ENCODE measurements around the gene ANXA11. TPM values are rescaled to one million over a fixed set of nuclear protein-coding genes. Genes with fewer than 3 reads are reported as not detected.

ANXA11 gene
- total RNA-seq, 1 experiment from 2014 or later, result 434 TPM

DNA sequence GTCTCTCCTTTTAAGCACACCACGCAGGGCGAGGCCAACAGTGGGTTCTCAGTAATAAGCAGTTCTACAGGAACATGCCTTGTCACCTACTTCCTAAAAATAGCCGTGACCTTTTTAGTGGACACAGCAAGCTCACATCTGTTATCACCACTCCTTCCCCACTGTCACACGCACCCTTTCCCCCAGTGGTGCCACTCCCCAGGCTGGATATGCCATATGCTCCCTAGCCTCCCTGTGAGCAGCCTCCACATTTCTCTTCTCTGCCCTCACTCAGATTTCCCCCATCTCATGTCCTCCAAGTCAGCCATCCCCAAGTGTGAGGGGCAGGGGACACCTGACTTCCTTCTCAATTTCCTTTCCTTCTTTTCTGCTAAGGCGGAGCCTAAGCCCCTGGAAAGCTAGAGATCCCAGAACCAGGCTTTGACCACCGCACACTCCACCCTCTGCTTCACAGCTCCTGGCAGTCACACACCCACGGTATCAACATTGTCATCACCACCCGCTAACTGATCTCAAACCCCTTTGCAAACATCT, 3.7 kb downstream of the ANXA11 start:
- Histone ChIP-seq H3K4me3 (ENCODE audit: low read length) (no peak overlapping the region), H2AFZ (ENCODE audit: low read length) (no peak overlapping the region), H3K27me3 (ENCODE audit: low read length) (no peaks in the 10 kb centered on the region), H4K20me1 (ENCODE audit: low read length) (peaks cover 75% of the 10 kb centered on the region), H3K36me3 (ENCODE audit: low read depth, low read length) (peaks cover 25% of the 10 kb centered on the region; the same call in 1 of the 2 replicates), H3K79me2 (ENCODE audit: low read length) (peaks cover 100% of the 10 kb centered on the region), H3K27ac (ENCODE audit: low read length) (no peak overlapping the region; the same call in 1 of the 2 replicates), H3K4me1 (ENCODE audit: insufficient read depth, low read length) (peaks cover 74% of the 10 kb centered on the region), H3K9me2 (replicated peaks; ENCODE audit: low read length) (no peaks in the 10 kb centered on the region), H3F3A (ENCODE audit: low read length, unreplicated experiment) (peaks cover 7% of the 10 kb centered on the region), H3K4me2 (ENCODE audit: low read length) (peak overlapping the region; percentile 28), H3K9ac (ENCODE audit: low read length) (no peak overlapping the region), H3K9me3 (ENCODE audit: low read length) (no peaks in the 10 kb centered on the region)
- CTCF ChIA-PET, result interaction anchor here (1.1 kb wide), 1 partner anchor 58 kb away, joined by 3 read pairs; no protein-coding TSS in a partner anchor
- BruUV-seq (replicated peaks), result no TSS peak
- intact Hi-C loops (cut with micrococcal nuclease), result no loop called here
- ATAC-seq (no peak), DNase-seq (no peak)
- POLR2A ChIA-PET (ENCODE audit: unreplicated experiment), result interaction anchor here (0.7 kb wide), 1 partner anchor 23 kb away, joined by 3 read pairs; no protein-coding TSS in a partner anchor
- no peak for TF ChIP-seq EZH2phosphoT487 (IDR thresholded peaks at IDR 0.05; ENCODE audit: borderline replicate concordance, low read length)
- TF ChIP-seq EZH2 (IDR thresholded peaks at IDR 0.05; ENCODE audit: low read length, unreplicated experiment), result no peak
- TF ChIP-seq, protein P1, sequence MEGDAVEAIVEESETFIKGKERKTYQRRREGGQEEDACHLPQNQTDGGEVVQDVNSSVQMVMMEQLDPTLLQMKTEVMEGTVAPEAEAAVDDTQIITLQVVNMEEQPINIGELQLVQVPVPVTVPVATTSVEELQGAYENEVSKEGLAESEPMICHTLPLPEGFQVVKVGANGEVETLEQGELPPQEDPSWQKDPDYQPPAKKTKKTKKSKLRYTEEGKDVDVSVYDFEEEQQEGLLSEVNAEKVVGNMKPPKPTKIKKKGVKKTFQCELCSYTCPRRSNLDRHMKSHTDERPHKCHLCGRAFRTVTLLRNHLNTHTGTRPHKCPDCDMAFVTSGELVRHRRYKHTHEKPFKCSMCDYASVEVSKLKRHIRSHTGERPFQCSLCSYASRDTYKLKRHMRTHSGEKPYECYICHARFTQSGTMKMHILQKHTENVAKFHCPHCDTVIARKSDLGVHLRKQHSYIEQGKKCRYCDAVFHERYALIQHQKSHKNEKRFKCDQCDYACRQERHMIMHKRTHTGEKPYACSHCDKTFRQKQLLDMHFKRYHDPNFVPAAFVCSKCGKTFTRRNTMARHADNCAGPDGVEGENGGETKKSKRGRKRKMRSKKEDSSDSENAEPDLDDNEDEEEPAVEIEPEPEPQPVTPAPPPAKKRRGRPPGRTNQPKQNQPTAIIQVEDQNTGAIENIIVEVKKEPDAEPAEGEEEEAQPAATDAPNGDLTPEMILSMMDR (conservative IDR thresholded peaks at IDR 0.05; ENCODE audit: low read depth, low read length), result no peak

DNA sequence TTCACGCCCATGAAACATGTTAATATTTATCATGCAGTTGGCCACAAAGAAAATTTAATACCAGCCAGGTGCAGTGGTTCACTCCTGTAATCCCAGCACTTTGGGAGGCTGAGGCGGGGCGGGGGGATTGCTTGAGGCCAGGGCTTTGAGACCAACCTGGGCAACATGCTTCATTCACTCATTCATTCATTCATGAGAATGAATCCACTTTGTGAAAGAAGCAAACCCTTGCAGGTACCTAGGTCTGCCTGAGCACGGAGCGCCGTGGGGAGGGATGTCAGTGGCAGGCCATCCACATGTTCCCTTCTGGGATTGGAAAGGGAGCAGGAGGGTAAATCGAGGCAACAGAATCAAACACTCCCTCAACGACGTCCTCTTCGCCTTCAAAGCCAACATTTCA, 4.7 kb downstream of the ANXA11 start:
- intact Hi-C loops (cut with micrococcal nuclease), result no loop called here
- CTCF ChIA-PET, result interaction anchor here (0.9 kb wide), 1 partner anchor 57 kb away, joined by 3 read pairs; no protein-coding TSS in a partner anchor
- H3K27me3 ChIP-seq (ENCODE audit: low read length), result no peaks in the 10 kb centered on the region

More for the DNA sequence above, 4.7 kb downstream of the ANXA11 start:
- no peak overlapping the region for H3K9ac ChIP-seq (ENCODE audit: low read length)
- POLR2A ChIA-PET (ENCODE audit: unreplicated experiment), result no interaction called here
- no peak for ATAC-seq
- H3K9me2 ChIP-seq (replicated peaks; ENCODE audit: low read length), result no peaks in the 10 kb centered on the region
- no peak overlapping the region for H3K4me3 ChIP-seq (ENCODE audit: low read length)
- peaks cover 74% of the 10 kb centered on the region for H3K4me1 ChIP-seq (ENCODE audit: insufficient read depth, low read length)
- H3K79me2 ChIP-seq (ENCODE audit: low read length), result peaks cover 100% of the 10 kb centered on the region
- DNase-seq, result no peak
- TF ChIP-seq EZH2 (IDR thresholded peaks at IDR 0.05; ENCODE audit: low read length, unreplicated experiment), result no peak
- no peak for TF ChIP-seq EZH2phosphoT487 (IDR thresholded peaks at IDR 0.05; ENCODE audit: borderline replicate concordance, low read length)
- TF ChIP-seq, protein P1 (conservative IDR thresholded peaks at IDR 0.05; ENCODE audit: low read depth, low read length), result no peak
- H3F3A ChIP-seq (ENCODE audit: low read length, unreplicated experiment), result peaks cover 11% of the 10 kb centered on the region
- no peak overlapping the region for H3K4me2 ChIP-seq (ENCODE audit: low read length)
- H3K27ac ChIP-seq (ENCODE audit: low read length), result no peak overlapping the region
- BruUV-seq (replicated peaks), result no TSS peak
- peaks cover 81% of the 10 kb centered on the region for H4K20me1 ChIP-seq (ENCODE audit: low read length)
- H3K36me3 ChIP-seq (ENCODE audit: low read depth, low read length), result peaks cover 25% of the 10 kb centered on the region; the same call in 1 of the 2 replicates
- no peaks in the 10 kb centered on the region for H3K9me3 ChIP-seq (ENCODE audit: low read length)
- no peak overlapping the region for H2AFZ ChIP-seq (ENCODE audit: low read length)

All from PC-3 (cell line).